Prostate gland (tissue), 2 donors: ENCODE data around the gene INMT. TPM values are rescaled to one million over a fixed set of nuclear protein-coding genes. Genes with fewer than 3 reads are reported as not detected.

Experiments used
- DNase-seq: peaks from one replicate; pipeline ENCODE4 v3.0.0-alpha.2; 2019; ENCODE audit warnings: low spot score
- H3K27ac ChIP-seq, 2 donors: fragments of 200-600 bp; sonication (generic); 2 replicates each; pipeline ENCODE4 v1.5.1; 2017 to 2019
- H3K27me3 ChIP-seq: fragments of 200-600 bp; sonication (generic); replicated peaks from 2 replicates; pipeline ENCODE4 v1.5.1; 2019; ENCODE audit not compliant: insufficient read depth
- H3K36me3 ChIP-seq, 2 donors: fragments of 200-600 bp; sonication (generic); 1 replicate in 1 of 2; 2 replicates in 1 of 2; pipeline versions ENCODE4 v1.5.1 to v1.8.1; 2017 to 2019
- H3K4me1 ChIP-seq: fragments of 200-600 bp; sonication (generic); replicated peaks from 2 replicates; pipeline ENCODE4 v1.5.1; 2019
- H3K4me3 ChIP-seq, 2 donors: fragments of 200-600 bp; sonication (generic); 2 replicates each; pipeline ENCODE4 v1.5.1; 2017 to 2019
- H3K9me3 ChIP-seq: fragments of 200-600 bp; sonication (generic); 2 replicates; pipeline ENCODE4 v1.5.1; 2017
- POLR2A ChIP-seq: fragments of 450-650 bp; IDR thresholded peaks from one replicate; pipeline ENCODE4 v1.6.1; 2016; ENCODE audit warnings: antibody characterized with exemption, mild to moderate bottlenecking
- POLR2AphosphoS5 ChIP-seq: sonication (generic); formaldehyde crosslinking; IDR thresholded peaks from one replicate; pipeline ENCODE4 v1.6.1; 2017; ENCODE audit warnings: antibody characterized with exemption
- WGBS: methylation state at CpG from one replicate; pipeline ENCODE4 v1.1.5; 2018; 5-methylcytosine and 5-hydroxymethylcytosine counted together
- intact Hi-C: fragments of 100-400 bp; cut with DNase I; formaldehyde crosslinking; loops from one replicate; pipeline ENCODE4 v1.14.2; 2022
- total RNA-seq, 2 donors: library from RNA; depleted of rRNA; stranded (reverse); fragments of >200 nt; gene quantifications; one replicate each; pipeline ENCODE4 v1.1.0, GENCODE V29; 2016
- TF ChIP-seq, protein P1 (sequence below), 4 experiments: fragments of 200-600 bp in 2 of 4; fragments of 450-650 bp in 2 of 4; sonication (generic) in 2 of 4; IDR thresholded peaks; 1 replicate in 3 of 4; 2 replicates in 1 of 4; pipeline ENCODE4 v1.5.1; 2016 to 2019; ENCODE audit warnings: antibody characterized with exemption in 4 of 4, mild to moderate bottlenecking in 2 of 4, moderate library complexity in 2 of 4

Gene INMT
- total RNA-seq, 2 donors from 2014 or later: 41.4 to 132 TPM

DNA sequence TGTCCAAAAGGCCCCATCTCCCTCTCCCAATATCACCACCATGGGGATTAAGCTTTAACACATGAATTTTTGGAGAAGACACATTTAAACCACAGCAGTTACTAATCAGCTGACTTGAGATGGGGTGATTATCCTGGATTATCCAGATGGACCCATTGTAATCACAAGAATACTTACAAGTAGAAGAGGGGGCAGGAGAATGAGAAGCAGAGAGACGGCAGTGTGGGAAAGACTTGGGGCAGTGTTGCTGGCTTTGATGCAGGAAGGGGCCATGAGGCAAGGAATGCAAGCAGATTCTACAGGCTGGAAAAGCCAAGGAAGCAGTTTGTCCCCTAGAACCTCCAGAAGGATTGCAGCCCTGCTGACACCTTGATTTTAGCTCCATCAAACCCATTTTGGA lies 30.7 kb upstream of the INMT start:
- no peak overlapping the region for H3K4me3 ChIP-seq
- no peaks in the 10 kb centered on the region for H3K27me3 ChIP-seq
- H3K36me3 ChIP-seq: no peaks in the 10 kb centered on the region
- WGBS: 77% methylated on average over 1 of the region's 1 CpG
- no peak for TF ChIP-seq POLR2A
- TF ChIP-seq, protein P1, sequence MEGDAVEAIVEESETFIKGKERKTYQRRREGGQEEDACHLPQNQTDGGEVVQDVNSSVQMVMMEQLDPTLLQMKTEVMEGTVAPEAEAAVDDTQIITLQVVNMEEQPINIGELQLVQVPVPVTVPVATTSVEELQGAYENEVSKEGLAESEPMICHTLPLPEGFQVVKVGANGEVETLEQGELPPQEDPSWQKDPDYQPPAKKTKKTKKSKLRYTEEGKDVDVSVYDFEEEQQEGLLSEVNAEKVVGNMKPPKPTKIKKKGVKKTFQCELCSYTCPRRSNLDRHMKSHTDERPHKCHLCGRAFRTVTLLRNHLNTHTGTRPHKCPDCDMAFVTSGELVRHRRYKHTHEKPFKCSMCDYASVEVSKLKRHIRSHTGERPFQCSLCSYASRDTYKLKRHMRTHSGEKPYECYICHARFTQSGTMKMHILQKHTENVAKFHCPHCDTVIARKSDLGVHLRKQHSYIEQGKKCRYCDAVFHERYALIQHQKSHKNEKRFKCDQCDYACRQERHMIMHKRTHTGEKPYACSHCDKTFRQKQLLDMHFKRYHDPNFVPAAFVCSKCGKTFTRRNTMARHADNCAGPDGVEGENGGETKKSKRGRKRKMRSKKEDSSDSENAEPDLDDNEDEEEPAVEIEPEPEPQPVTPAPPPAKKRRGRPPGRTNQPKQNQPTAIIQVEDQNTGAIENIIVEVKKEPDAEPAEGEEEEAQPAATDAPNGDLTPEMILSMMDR (IDR thresholded peaks at IDR 0.05): no peak
- TF ChIP-seq POLR2AphosphoS5: no peak
- H3K4me1 ChIP-seq: no peaks in the 10 kb centered on the region
- intact Hi-C loops: no loop called here
- no peaks in the 10 kb centered on the region for H3K9me3 ChIP-seq
- no peak overlapping the region for H3K27ac ChIP-seq
- DNase-seq: no peak

DNA sequence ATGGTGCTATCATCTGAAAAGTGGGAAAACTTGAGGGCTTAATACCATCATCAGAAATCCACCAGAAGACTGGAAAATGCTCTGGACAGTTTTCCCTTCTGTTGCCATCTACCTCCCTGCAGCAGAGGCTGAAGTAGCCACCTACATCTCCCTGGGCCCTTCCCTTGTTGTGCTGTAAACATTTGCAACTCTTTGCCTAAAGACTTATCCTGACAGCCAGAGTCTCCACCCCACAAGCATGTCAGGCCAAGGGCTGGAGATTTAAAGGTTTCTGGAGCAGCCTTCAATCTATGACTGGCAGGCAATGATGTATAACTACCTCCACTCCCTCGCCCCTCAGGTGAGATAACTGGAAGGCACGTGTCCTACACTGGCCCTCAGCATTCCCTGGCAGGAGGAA lies 29.7 kb upstream of the INMT start:
- DNase-seq: no peak
- intact Hi-C loops: no loop called here
- Histone ChIP-seq H3K4me1 (no peaks in the 10 kb centered on the region), H3K36me3 (no peaks in the 10 kb centered on the region), H3K27ac (no peak overlapping the region), H3K27me3 (no peaks in the 10 kb centered on the region), H3K4me3 (no peak overlapping the region), H3K9me3 (no peaks in the 10 kb centered on the region)
- no peak for TF ChIP-seq POLR2AphosphoS5
- TF ChIP-seq, protein P1 (IDR thresholded peaks at IDR 0.05): no peak
- 68% methylated on average over 2 of the region's 2 CpGs for WGBS

DNA sequence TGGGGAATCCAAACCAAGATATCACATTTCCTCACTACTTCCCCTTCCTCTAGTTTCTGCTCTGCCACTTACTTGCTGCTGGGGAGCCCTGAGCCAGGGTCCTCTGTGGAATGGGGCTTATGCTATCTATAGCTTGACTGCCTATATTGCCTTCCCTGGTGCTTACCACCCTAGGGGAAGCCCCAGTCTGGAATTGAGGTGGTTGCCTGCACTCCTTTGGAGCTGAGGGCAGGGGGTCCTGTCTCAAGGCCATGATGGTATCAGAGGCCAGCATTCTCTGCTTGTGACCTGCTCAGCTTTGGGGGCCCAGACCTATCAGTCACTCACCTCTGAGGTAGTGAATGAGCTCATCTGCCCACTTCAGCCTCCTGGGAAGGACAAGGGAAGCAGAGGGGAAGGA lies 29.3 kb upstream of the INMT start:
- H3K36me3 ChIP-seq: no peaks in the 10 kb centered on the region
- no peak overlapping the region for H3K27ac ChIP-seq
- no peak overlapping the region for H3K4me3 ChIP-seq
- intact Hi-C loops: no loop called here
- TF ChIP-seq, protein P1 (IDR thresholded peaks at IDR 0.05): no peak
- TF ChIP-seq POLR2AphosphoS5: no peak
- TF ChIP-seq POLR2A: no peak
- no peaks in the 10 kb centered on the region for H3K9me3 ChIP-seq
- no peaks in the 10 kb centered on the region for H3K4me1 ChIP-seq
- H3K27me3 ChIP-seq: no peaks in the 10 kb centered on the region
- DNase-seq: no peak

DNA sequence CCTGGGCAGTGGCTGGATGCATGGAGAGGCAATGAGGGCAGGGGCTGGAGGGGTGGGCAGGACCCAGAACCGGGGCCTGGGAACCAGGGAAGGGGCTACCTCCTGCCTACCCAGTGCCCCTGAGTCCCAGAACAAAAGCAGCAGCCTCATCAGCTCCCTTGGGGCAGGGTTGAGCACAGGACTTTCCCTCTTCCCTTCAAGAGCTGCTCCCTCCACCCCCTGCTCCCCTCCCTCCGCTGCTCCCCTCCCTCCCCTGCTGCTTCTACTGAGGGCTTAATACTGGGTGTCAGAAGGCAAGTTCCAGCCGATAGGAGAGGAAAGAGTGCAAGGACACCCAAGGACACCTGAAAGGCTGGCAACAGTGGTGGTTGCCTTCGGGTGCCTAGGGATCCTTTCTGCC lies 28.2 kb upstream of the INMT start:
- intact Hi-C loops: no loop called here
- Histone ChIP-seq H3K4me1 (no peaks in the 10 kb centered on the region), H3K4me3 (no peak overlapping the region), H3K27me3 (no peaks in the 10 kb centered on the region), H3K27ac (no peak overlapping the region), H3K9me3 (no peaks in the 10 kb centered on the region), H3K36me3 (no peaks in the 10 kb centered on the region)
- 69% methylated on average over 4 of the region's 4 CpGs for WGBS
- TF ChIP-seq POLR2A (no peak), POLR2AphosphoS5 (no peak)
- TF ChIP-seq, protein P1 (IDR thresholded peaks at IDR 0.05): no peak
- DNase-seq: no peak

DNA sequence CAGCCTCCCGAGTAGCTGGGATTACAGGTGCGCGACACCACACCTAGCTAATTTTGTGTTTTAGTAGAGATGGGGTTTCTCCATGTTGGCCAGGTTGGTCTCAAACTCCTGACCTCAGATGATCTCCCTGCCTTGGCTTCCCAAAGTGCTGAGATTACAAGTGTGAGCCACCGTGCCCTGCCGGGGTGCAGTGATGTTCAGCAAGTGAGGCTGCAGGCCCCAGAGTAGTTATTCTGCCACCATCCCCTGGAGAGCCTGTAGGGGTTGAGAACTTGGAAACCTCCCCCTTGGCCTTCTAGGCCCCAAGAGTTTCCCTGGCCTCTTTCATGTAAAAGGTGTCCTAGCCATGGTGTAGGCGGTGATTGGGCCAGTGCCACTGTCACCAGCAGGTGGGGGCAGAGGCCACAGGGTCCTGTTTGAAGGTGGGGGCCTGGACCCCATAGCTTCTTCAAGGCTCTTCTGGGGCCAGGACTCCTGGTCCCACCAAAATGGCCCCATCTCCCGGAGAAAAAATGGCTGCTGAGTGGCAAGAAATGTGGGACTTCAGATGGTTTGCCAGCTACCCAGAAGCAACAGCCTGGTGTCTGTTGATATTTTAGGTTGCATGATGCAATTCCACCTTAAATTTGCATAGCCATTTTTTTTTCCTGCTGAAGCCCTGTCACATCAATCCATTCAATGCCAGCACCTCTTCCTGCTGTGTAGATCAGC lies 25.5 kb upstream of the INMT start:
- WGBS: 98% methylated on average over 7 of the region's 7 CpGs
- no peak overlapping the region for H3K27ac ChIP-seq
- no peaks in the 10 kb centered on the region for H3K36me3 ChIP-seq
- H3K9me3 ChIP-seq: no peaks in the 10 kb centered on the region
- intact Hi-C loops: no loop called here
- H3K27me3 ChIP-seq: no peaks in the 10 kb centered on the region
- H3K4me3 ChIP-seq: no peak overlapping the region
- TF ChIP-seq, protein P1 (IDR thresholded peaks at IDR 0.05): no peak
- TF ChIP-seq POLR2AphosphoS5 (no peak), POLR2A (no peak)
- no peaks in the 10 kb centered on the region for H3K4me1 ChIP-seq
- no peak for DNase-seq
